HL-60 (cell line): Measurements from ENCODE around the gene PKD1L1.

Source experiments
- DNase-seq, 2 experiments: peaks; one replicate each; pipeline ENCODE4 v3.0.0-alpha.2; 2010 to 2020; ENCODE audit warnings: low read depth in 1 of 2, low spot score in 1 of 2
- H3K27ac ChIP-seq: fragments of 250-450 bp; sonication (Bioruptor Pico); replicated peaks from 2 replicates; pipeline ENCODE4 v1.5.1; 2020; ENCODE audit warnings: mild to moderate bottlenecking, moderate library complexity
- H3K27me3 ChIP-seq: fragments of 250-450 bp; sonication (Bioruptor Pico); 2 replicates; pipeline ENCODE4 v1.5.1; 2021; ENCODE audit warnings: mild to moderate bottlenecking, moderate library complexity; ENCODE audit not compliant: insufficient read depth, poor library complexity, severe bottlenecking
- H3K4me3 ChIP-seq: replicated peaks from 2 replicates; pipeline ENCODE4 v1.5.1; 2011; ENCODE audit warnings: mild to moderate bottlenecking, control low read depth, low read length; ENCODE audit not compliant: insufficient read depth
- CTCF ChIP-seq: IDR thresholded peaks from one replicate; pipeline ENCODE4 v1.5.1; 2011; ENCODE audit warnings: low read length, control low read depth, inconsistent platforms; ENCODE audit not compliant: insufficient read depth
- GABPA ChIP-seq: IDR thresholded peaks from 2 replicates; pipeline ENCODE4 v1.6.1; 2012; ENCODE audit warnings: low read depth
- POLR2AphosphoS5 ChIP-seq: IDR thresholded peaks from 2 replicates; pipeline ENCODE4 v1.6.1; 2012; ENCODE audit warnings: low read depth
- REST ChIP-seq: IDR thresholded peaks from 2 replicates; pipeline ENCODE4 v1.6.1; 2012; ENCODE audit warnings: low read depth; ENCODE audit not compliant: insufficient replicate concordance
- SPI1 ChIP-seq: IDR thresholded peaks from 2 replicates; pipeline ENCODE4 v1.6.1; 2012; ENCODE audit warnings: low read depth, mild to moderate bottlenecking, borderline replicate concordance

PKD1L1 gene

GRCh38 chr7:47867286-47867685, 81.0 kb downstream of the PKD1L1 start:
- TF ChIP-seq CTCF (no peak), GABPA (no peak), REST (no peak), SPI1 (no peak), POLR2AphosphoS5 (no peak)
- Histone ChIP-seq H3K4me3 (no peak overlapping the region), H3K27ac (no peak overlapping the region), H3K27me3 (no peaks in the 10 kb centered on the region)
- no peak for DNase-seq

- Histone ChIP-seq H3K4me3 (no peak overlapping the region), H3K27me3 (no peaks in the 10 kb centered on the region), H3K27ac (no peak overlapping the region)
- DNase-seq = no peak
- TF ChIP-seq SPI1 (no peak), POLR2AphosphoS5 (no peak), REST (no peak), GABPA (no peak), CTCF (no peak)
Measured at GRCh38 chr7:47866120-47866519, 82.1 kb downstream of the PKD1L1 start.

DNA sequence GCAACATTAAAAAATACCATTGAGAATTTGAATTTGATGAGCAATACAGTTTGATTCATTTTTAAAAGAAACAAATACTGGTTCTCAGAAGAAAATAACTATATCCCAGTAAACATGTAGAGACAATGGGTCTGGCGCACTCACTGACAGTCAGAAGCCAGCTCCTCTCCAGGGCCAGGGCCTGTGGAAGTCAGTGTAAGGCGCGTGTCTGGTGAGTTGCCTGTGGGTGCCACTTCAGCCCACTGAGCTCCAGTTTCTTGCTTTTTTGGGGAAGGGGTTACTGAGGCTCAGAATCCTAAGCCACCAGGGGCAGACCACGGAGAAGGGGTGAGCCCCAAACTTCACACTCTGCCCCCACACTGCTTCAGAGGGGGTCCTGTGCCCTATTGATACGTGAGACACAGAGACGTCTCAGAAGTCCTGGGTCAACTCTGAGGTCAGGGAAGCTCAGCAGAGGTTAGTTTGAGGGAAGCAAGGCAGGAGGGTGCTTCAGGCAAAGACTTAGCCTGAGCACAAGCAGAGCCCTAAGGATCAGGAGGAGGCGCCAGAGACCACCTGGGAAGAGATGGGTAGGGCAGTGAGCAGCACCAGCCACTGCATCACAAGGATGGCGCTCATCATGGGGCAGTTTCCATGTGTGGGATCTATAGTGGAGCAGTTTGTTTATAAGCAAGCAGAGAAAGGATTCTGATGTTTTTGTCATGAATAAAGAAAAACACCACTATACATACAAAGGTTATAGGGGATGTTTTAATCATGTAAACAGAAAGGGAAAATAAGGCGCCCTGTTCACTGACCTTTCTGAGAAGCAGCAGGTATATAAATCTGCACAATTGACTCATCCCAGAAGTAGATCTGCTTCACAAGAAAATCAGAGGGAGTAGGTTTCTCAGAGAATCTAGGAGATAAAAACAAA, 95.7 kb downstream of the PKD1L1 start:
- TF ChIP-seq POLR2AphosphoS5 (no peak), SPI1 (no peak), CTCF (no peak), REST (no peak), GABPA (no peak)
- DNase-seq = no peak
- Histone ChIP-seq H3K27ac (no peak overlapping the region), H3K27me3 (no peaks in the 10 kb centered on the region), H3K4me3 (no peak overlapping the region)
